BLaER1 treated with 17β-estradiol and CSF1 and Interleukin-3, amounts not matched to agents 10 nM and 100 nM (cell line): ENCODE measurements around the gene AP1G1.
"Not testable (repeated sequence)": the region's sequence is repeated elsewhere in the genome, so short reads cannot be mapped to it uniquely, and the experiment has no call there.

Experiments used
- H3K27ac ChIP-seq, 11 experiments: shearing (Covaris generic); formaldehyde crosslinking; 2 replicates each; pipeline ENCODE4 v1.8.1; 2022
- H3K27me3 ChIP-seq, 11 experiments: shearing (Covaris generic); formaldehyde crosslinking; 2 replicates each; pipeline ENCODE4 v1.8.1; 2022
- H3K36me3 ChIP-seq, 11 experiments: shearing (Covaris generic); formaldehyde crosslinking; 2 replicates each; pipeline ENCODE4 v1.8.1; 2022
- H3K4me1 ChIP-seq, 10 experiments: shearing (Covaris generic); formaldehyde crosslinking; 2 replicates each; pipeline ENCODE4 v1.8.1; 2022
- H3K4me2 ChIP-seq, 11 experiments: shearing (Covaris generic); formaldehyde crosslinking; 2 replicates each; pipeline ENCODE4 v1.8.1; 2022
- H3K4me3 ChIP-seq, 10 experiments: shearing (Covaris generic); formaldehyde crosslinking; 2 replicates each; pipeline ENCODE4 v1.8.1; 2022
- H3K9ac ChIP-seq, 11 experiments: shearing (Covaris generic); formaldehyde crosslinking; 2 replicates each; pipeline ENCODE4 v1.8.1; 2022
- H3K9me3 ChIP-seq, 11 experiments: shearing (Covaris generic); formaldehyde crosslinking; replicated peaks in 1 of 11; 2 replicates each; pipeline ENCODE4 v1.8.1; 2022
- H4K20me1 ChIP-seq, 11 experiments: shearing (Covaris generic); formaldehyde crosslinking; 2 replicates each; pipeline ENCODE4 v1.8.1; 2022
- Cebpa-rat ChIP-seq, 11 experiments: shearing (Covaris generic); IDR thresholded peaks; 2 replicates each; pipeline ENCODE4 v1.8.1; 2022

AP1G1 gene

GRCh38 chr16:71794018-71794417 is 14.6 kb downstream of the AP1G1 start:
- no peak overlapping the region for H3K9ac ChIP-seq
- H3K27ac ChIP-seq = no peak overlapping the region
- H3K4me1 ChIP-seq = peaks cover 11 to 33% (median 21%) of the 10 kb centered on the region in 10 experiments; a peak in 18 of 20 replicates
- H3K27me3 ChIP-seq = no peaks in the 10 kb centered on the region
- H3K4me3 ChIP-seq = no peak overlapping the region
- H3K9me3 ChIP-seq = no peaks in the 10 kb centered on the region
- no peak overlapping the region for H3K4me2 ChIP-seq
- TF ChIP-seq Cebpa-rat (IDR thresholded peaks at IDR 0.05) = no peak
- H4K20me1 ChIP-seq = peaks cover 91 to 100% (median 99%) of the 10 kb centered on the region in 11 experiments
- H3K36me3 ChIP-seq = peaks cover 35 to 63% (median 57%) of the 10 kb centered on the region in 11 experiments

DNA sequence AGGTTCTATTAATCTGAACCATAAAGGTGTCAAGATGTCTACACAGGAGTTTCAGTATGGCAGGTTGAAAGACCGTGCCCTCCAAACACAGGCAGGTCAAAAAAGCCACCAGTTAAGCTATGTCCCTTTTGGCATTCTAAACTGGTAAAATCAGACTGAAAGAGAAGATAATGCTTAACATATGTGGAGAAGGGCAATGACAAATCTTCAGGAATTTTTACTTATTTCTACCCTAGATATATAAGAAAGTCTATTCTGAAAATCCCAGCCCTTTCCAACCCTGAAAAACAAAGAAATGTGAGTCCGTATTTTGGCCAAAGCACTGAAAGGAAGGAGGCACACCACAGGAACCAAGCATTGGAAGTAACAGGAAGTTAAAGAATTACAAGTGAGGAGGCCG is 16.5 kb downstream of the AP1G1 start:
- peak overlapping the region in 8 of 11 experiments; percentile 3 to 36 (median 20); a peak in 9 of 22 replicates for H3K4me2 ChIP-seq
- no peak overlapping the region for H3K9ac ChIP-seq
- no peaks in the 10 kb centered on the region for H3K9me3 ChIP-seq
- no peak overlapping the region for H3K27ac ChIP-seq
- no peaks in the 10 kb centered on the region for H3K27me3 ChIP-seq
- peaks cover 36 to 63% (median 58%) of the 10 kb centered on the region in 11 experiments for H3K36me3 ChIP-seq
- no peak for TF ChIP-seq Cebpa-rat (IDR thresholded peaks at IDR 0.05)
- H3K4me3 ChIP-seq = no peak overlapping the region
- peaks cover 11 to 33% (median 21%) of the 10 kb centered on the region in 10 experiments; a peak in 18 of 20 replicates for H3K4me1 ChIP-seq
- H4K20me1 ChIP-seq = peaks cover 81 to 100% (median 95%) of the 10 kb centered on the region in 11 experiments

- Histone ChIP-seq H3K4me2 (peak overlapping the region in 2 of 11 experiments; percentile 2 to 34; a peak in 1 of 22 replicates), H3K4me1 (peaks cover 11 to 29% (median 21%) of the 10 kb centered on the region in 10 experiments; a peak in 18 of 20 replicates), H4K20me1 (peaks cover 73 to 100% (median 94%) of the 10 kb centered on the region in 11 experiments), H3K36me3 (peaks cover 46 to 68% (median 60%) of the 10 kb centered on the region in 11 experiments)
- not testable (repeated sequence) for H3K4me3 ChIP-seq, H3K27me3 ChIP-seq, H3K9ac ChIP-seq, H3K27ac ChIP-seq, H3K9me3 ChIP-seq
These were observed 18.3 kb downstream of the AP1G1 start for GRCh38 chr16:71790329-71790728.

DNA sequence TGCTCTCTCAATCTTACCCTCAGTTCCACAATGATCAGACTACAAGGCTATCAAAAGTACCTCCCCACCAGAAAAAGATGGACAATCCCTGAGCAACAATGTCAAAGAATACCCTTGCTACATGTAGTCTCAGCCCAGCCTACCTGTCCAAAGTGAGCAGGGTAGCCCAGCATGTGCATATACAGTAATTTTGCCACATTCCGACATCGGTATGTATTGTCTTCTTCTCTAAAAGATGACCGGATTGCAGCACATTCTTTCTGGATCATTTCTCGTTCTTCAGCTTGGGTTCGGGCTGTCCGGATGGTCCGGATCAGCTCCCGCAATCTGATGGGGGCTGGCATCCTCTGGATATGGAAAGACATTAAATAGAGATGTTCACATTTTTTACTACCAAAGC is 19.5 kb downstream of the AP1G1 start:
- Histone ChIP-seq H3K4me2 (no peak overlapping the region), H3K9ac (no peak overlapping the region), H3K4me3 (no peak overlapping the region), H4K20me1 (peaks cover 66 to 100% (median 93%) of the 10 kb centered on the region in 11 experiments), H3K4me1 (peaks cover 11 to 29% (median 21%) of the 10 kb centered on the region in 10 experiments; a peak in 18 of 20 replicates), H3K9me3 (no peaks in the 10 kb centered on the region), H3K27ac (no peak overlapping the region), H3K27me3 (no peaks in the 10 kb centered on the region), H3K36me3 (peaks cover 55 to 76% (median 70%) of the 10 kb centered on the region in 11 experiments)
- no peak for TF ChIP-seq Cebpa-rat (IDR thresholded peaks at IDR 0.05)

- Histone ChIP-seq H3K9me3 (no peaks in the 10 kb centered on the region), H3K4me2 (no peak overlapping the region), H3K36me3 (peaks cover 61 to 82% (median 72%) of the 10 kb centered on the region in 11 experiments), H4K20me1 (peaks cover 66 to 100% (median 93%) of the 10 kb centered on the region in 11 experiments), H3K27ac (no peak overlapping the region), H3K9ac (no peak overlapping the region), H3K4me3 (no peak overlapping the region), H3K4me1 (peaks cover 11 to 29% (median 21%) of the 10 kb centered on the region in 10 experiments; a peak in 18 of 20 replicates), H3K27me3 (no peaks in the 10 kb centered on the region)
- no peak for TF ChIP-seq Cebpa-rat (IDR thresholded peaks at IDR 0.05)
These were observed 20.1 kb downstream of the AP1G1 start for GRCh38 chr16:71788578-71788977.

DNA sequence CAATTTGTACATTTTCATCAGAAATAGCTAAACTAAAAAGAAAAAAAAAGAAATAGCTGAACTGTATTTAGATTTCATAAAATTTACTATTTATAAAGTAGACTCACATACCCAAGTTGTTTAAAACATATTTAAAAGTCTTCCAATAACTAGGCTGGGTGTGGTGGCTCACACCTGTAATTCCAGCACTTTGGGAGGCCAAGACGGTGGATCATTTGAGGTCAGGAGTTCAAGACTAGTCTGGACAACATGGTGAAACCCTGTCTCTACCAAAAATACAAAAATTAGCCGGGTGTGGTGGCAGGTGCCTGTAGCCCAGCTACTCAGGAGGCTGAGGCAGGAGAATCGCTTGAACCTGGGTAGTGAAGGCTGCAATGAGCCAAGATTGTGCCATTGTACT is 23.5 kb downstream of the AP1G1 start:
- not testable (repeated sequence) for H3K4me1 ChIP-seq, H3K4me2 ChIP-seq, H3K9me3 ChIP-seq, H3K9ac ChIP-seq, H3K27ac ChIP-seq, H3K27me3 ChIP-seq, H3K4me3 ChIP-seq
- peaks cover 76 to 98% (median 91%) of the 10 kb centered on the region in 11 experiments for H3K36me3 ChIP-seq
- H4K20me1 ChIP-seq = peaks cover 62 to 100% (median 89%) of the 10 kb centered on the region in 11 experiments

DNA sequence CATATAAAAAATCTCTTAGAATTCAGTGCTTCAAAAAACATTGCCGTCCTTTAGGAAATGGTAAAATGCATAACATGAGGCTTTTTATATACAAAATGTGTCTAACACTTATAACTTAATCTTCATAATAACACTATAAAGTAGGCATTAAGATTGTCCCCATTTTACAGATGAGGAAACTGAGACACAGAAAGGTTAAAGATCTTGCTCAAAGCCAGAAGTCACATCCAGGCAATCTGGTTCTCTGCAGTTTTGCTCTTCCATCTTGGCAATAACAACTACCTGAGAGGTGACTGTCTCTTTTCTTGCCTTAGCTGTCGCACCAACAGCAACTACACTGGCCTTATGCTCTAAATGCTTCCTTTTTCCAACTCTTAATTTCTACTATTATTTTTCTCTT is 24.5 kb downstream of the AP1G1 start:
- no peak for TF ChIP-seq Cebpa-rat (IDR thresholded peaks at IDR 0.05)
- no peaks in the 10 kb centered on the region for H3K9me3 ChIP-seq
- no peak overlapping the region for H3K4me2 ChIP-seq
- H3K9ac ChIP-seq = no peak overlapping the region
- no peak overlapping the region for H3K27ac ChIP-seq
- peaks cover 0 to 9% (median 0%) of the 10 kb centered on the region in 10 experiments; a peak in 6 of 20 replicates for H3K4me1 ChIP-seq
- no peaks in the 10 kb centered on the region for H3K27me3 ChIP-seq
- H3K36me3 ChIP-seq = peaks cover 82 to 100% (median 94%) of the 10 kb centered on the region in 11 experiments
- peaks cover 62 to 100% (median 89%) of the 10 kb centered on the region in 11 experiments for H4K20me1 ChIP-seq
- H3K4me3 ChIP-seq = no peak overlapping the region

DNA sequence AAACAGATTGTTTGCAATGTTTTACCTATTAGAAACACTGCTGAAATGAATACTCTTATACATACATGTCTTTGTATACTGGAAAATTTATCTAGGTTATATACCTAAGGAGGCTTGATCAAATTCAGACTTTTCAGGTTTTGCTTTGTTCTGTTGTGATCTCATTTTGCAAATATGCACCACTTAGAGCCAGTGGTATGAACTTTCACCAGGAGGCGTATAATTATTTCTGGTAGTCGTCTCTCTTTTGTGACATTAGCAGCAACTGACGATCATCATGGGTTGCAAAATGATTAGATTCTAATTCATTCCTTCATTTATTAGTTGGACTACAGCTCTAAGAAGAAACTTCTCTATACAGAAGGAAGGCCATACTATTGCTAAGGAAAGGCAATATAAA is 26.9 kb downstream of the AP1G1 start:
- peaks cover 80 to 100% (median 92%) of the 10 kb centered on the region in 11 experiments for H3K36me3 ChIP-seq
- H3K9me3 ChIP-seq = no peaks in the 10 kb centered on the region
- H3K27me3 ChIP-seq = no peaks in the 10 kb centered on the region
- no peak overlapping the region for H3K4me2 ChIP-seq
- no peak overlapping the region for H3K4me3 ChIP-seq
- no peak overlapping the region for H3K9ac ChIP-seq
- no peak for TF ChIP-seq Cebpa-rat (IDR thresholded peaks at IDR 0.05)
- H3K27ac ChIP-seq = no peak overlapping the region
- peaks cover 68 to 100% (median 91%) of the 10 kb centered on the region in 11 experiments for H4K20me1 ChIP-seq
- peaks cover 0 to 9% (median 2%) of the 10 kb centered on the region in 10 experiments; a peak in 7 of 20 replicates for H3K4me1 ChIP-seq

GRCh38 chr16:71780521-71781089 is 28.0 kb downstream of the AP1G1 start:
- no peak for TF ChIP-seq Cebpa-rat (IDR thresholded peaks at IDR 0.05)
- Histone ChIP-seq H3K4me1 (peaks cover 0 to 15% (median 4%) of the 10 kb centered on the region in 10 experiments; a peak in 9 of 20 replicates), H3K9ac (no peak overlapping the region), H3K9me3 (no peaks in the 10 kb centered on the region), H3K36me3 (peaks cover 80 to 100% (median 89%) of the 10 kb centered on the region in 11 experiments), H4K20me1 (peaks cover 61 to 100% (median 86%) of the 10 kb centered on the region in 11 experiments), H3K27ac (no peak overlapping the region), H3K27me3 (no peaks in the 10 kb centered on the region), H3K4me3 (no peak overlapping the region), H3K4me2 (no peak overlapping the region)
